ENCODE measurements around the gene PARP11.

GRCh38 chr12:3841783-3842182, 31.4 kb downstream of the PARP11 start:
- TF ChIP-seq POLR2AphosphoS5 (IDR thresholded peaks at IDR 0.05; ENCODE audit: low read depth, low read length) = no peak
- no peak for TF ChIP-seq SIN3A (IDR thresholded peaks at IDR 0.05; ENCODE audit: borderline replicate concordance, insufficient read depth, low read length)
